IPS-18c (cell line): ENCODE results near the gene TM4SF20.
"Not testable (repeated sequence)": the region's sequence is repeated elsewhere in the genome, so short reads cannot be mapped to it uniquely, and the experiment has no call there.

Source experiments
- H3K4me3 ChIP-seq: 2 replicates; pipeline ENCODE4 v1.7.0; 2013; ENCODE audit warnings: low read depth, mild to moderate bottlenecking, low read length, moderate library complexity; ENCODE audit not compliant: insufficient read depth
- H3K9me3 ChIP-seq: one replicate; pipeline ENCODE4 v1.6.1; 2013; ENCODE audit warnings: mild to moderate bottlenecking, low read length, moderate library complexity; ENCODE audit not compliant: control insufficient read depth, insufficient read depth

TM4SF20 gene

GRCh38 chr2:227404585-227405271, 25.6 kb upstream of the TM4SF20 start:
- no peaks in the 10 kb centered on the region for H3K9me3 ChIP-seq
- H3K4me3 ChIP-seq = no peak overlapping the region

- no peaks in the 10 kb centered on the region for H3K9me3 ChIP-seq
- no peak overlapping the region for H3K4me3 ChIP-seq
Measured at GRCh38 chr2:227402959-227403358, 23.9 kb upstream of the TM4SF20 start.

GRCh38 chr2:227402321-227402720, 23.2 kb upstream of the TM4SF20 start:
- no peak overlapping the region for H3K4me3 ChIP-seq
- no peaks in the 10 kb centered on the region for H3K9me3 ChIP-seq

GRCh38 chr2:227401550-227401949, 22.4 kb upstream of the TM4SF20 start:
- Histone ChIP-seq H3K4me3 (no peak overlapping the region), H3K9me3 (no peaks in the 10 kb centered on the region)

- H3K9me3 ChIP-seq = no peaks in the 10 kb centered on the region
Measured at GRCh38 chr2:227398684-227399670, 19.9 kb upstream of the TM4SF20 start.

GRCh38 chr2:227397562-227397961, 18.5 kb upstream of the TM4SF20 start:
- no peak overlapping the region for H3K4me3 ChIP-seq
- H3K9me3 ChIP-seq = no peaks in the 10 kb centered on the region

More at GRCh38 chr2:227398684-227399670, 19.9 kb upstream of the TM4SF20 start:
- no peak overlapping the region for H3K4me3 ChIP-seq

GRCh38 chr2:227395556-227395955, 16.4 kb upstream of the TM4SF20 start:
- H3K4me3 ChIP-seq = no peak overlapping the region
- no peaks in the 10 kb centered on the region for H3K9me3 ChIP-seq

GRCh38 chr2:227394401-227394800, 15.3 kb upstream of the TM4SF20 start:
- Histone ChIP-seq H3K9me3 (no peaks in the 10 kb centered on the region), H3K4me3 (no peak overlapping the region)

GRCh38 chr2:227390468-227391256, 11.6 kb upstream of the TM4SF20 start:
- Histone ChIP-seq H3K9me3 (no peaks in the 10 kb centered on the region), H3K4me3 (no peak overlapping the region)

- no peak overlapping the region for H3K4me3 ChIP-seq
- H3K9me3 ChIP-seq = no peaks in the 10 kb centered on the region
Measured at GRCh38 chr2:227389661-227390060, 10.6 kb upstream of the TM4SF20 start.

GRCh38 chr2:227389231-227389630, 10.1 kb upstream of the TM4SF20 start:
- Histone ChIP-seq H3K9me3 (no peaks in the 10 kb centered on the region), H3K4me3 (no peak overlapping the region)

- no peaks in the 10 kb centered on the region for H3K9me3 ChIP-seq
Measured at GRCh38 chr2:227388537-227389011, 9.5 kb upstream of the TM4SF20 start.

GRCh38 chr2:227387583-227387982, 8.5 kb upstream of the TM4SF20 start, which contains the start of gene SCYGR1:
TSS of gene SCYGR1 (minus strand) at chr2:227387949. CDS start at chr2:227387949, 0 bp downstream.
- not testable (repeated sequence) for H3K9me3 ChIP-seq

More at GRCh38 chr2:227388537-227389011, 9.5 kb upstream of the TM4SF20 start:
- no peak overlapping the region for H3K4me3 ChIP-seq

GRCh38 chr2:227386630-227387029, 7.5 kb upstream of the TM4SF20 start:
- no peak overlapping the region for H3K4me3 ChIP-seq
- no peaks in the 10 kb centered on the region for H3K9me3 ChIP-seq

More at GRCh38 chr2:227387583-227387982, 8.5 kb upstream of the TM4SF20 start, which contains the start of gene SCYGR1:
- not testable (repeated sequence) for H3K4me3 ChIP-seq

- no peak overlapping the region for H3K4me3 ChIP-seq
- H3K9me3 ChIP-seq = no peaks in the 10 kb centered on the region
Measured at GRCh38 chr2:227383686-227384085, 4.6 kb upstream of the TM4SF20 start.

- H3K9me3 ChIP-seq, H3K4me3 ChIP-seq: not testable (repeated sequence)
Measured at GRCh38 chr2:227382241-227382835, 3.2 kb upstream of the TM4SF20 start.

GRCh38 chr2:227378371-227378782, 729 bp downstream of the TM4SF20 start:
- Histone ChIP-seq H3K9me3 (no peaks in the 10 kb centered on the region), H3K4me3 (no peak overlapping the region)
